NCI-H1105 treated with DMSO at 0.1 percent for 48 hours (cell line): ENCODE results near the gene HDLBP.

ENCODE experiments used
- DNase-seq: peaks from one replicate; lab custom pipeline; 2025; lab: John Stamatoyannopoulos, UW

HDLBP gene

GRCh38 chr2:241315093-241315878, at the start of gene HDLBP:
TSS of gene HDLBP (minus strand) at chr2:241315672. CDS start at chr2:241266869, 48,803 bp downstream.
- DNase-seq: peak; percentile 91

- DNase-seq: no peak
Measured at GRCh38 chr2:241364781-241365180, 49.3 kb upstream of the HDLBP start.

- no peak for DNase-seq
Measured at GRCh38 chr2:241363426-241363825, 48.0 kb upstream of the HDLBP start.

GRCh38 chr2:241359481-241360045, 44.1 kb upstream of the HDLBP start:
- no peak for DNase-seq

- DNase-seq: no peak
Measured at GRCh38 chr2:241358470-241358869, 43.0 kb upstream of the HDLBP start.

GRCh38 chr2:241357531-241357930, 42.1 kb upstream of the HDLBP start:
- no peak for DNase-seq

- DNase-seq: peak; percentile 5
Measured at GRCh38 chr2:241356871-241357260, 41.4 kb upstream of the HDLBP start.

- DNase-seq: peak; percentile 96
Measured at GRCh38 chr2:241355983-241356870, 40.8 kb upstream of the HDLBP start, which contains the start of gene FARP2. TSS of gene FARP2 (plus strand) at chr2:241356285. CDS start at chr2:241373108, 16,823 bp downstream.

GRCh38 chr2:241354668-241355658, 39.5 kb upstream of the HDLBP start:
- peak; percentile 70 for DNase-seq

GRCh38 chr2:241352227-241352626, 36.8 kb upstream of the HDLBP start:
- no peak for DNase-seq

- DNase-seq: no peak
Measured at GRCh38 chr2:241351640-241352031, 36.2 kb upstream of the HDLBP start.

GRCh38 chr2:241350878-241351639, 35.6 kb upstream of the HDLBP start:
- no peak for DNase-seq

GRCh38 chr2:241350530-241350877, 35.0 kb upstream of the HDLBP start:
- DNase-seq: no peak

- no peak for DNase-seq
Measured at GRCh38 chr2:241349941-241350340, 34.5 kb upstream of the HDLBP start.

- no peak for DNase-seq
Measured at GRCh38 chr2:241344925-241345651, 29.6 kb upstream of the HDLBP start.

GRCh38 chr2:241340631-241341163, 25.2 kb upstream of the HDLBP start:
- DNase-seq: no peak

- DNase-seq: no peak
Measured at GRCh38 chr2:241339839-241340630, 24.6 kb upstream of the HDLBP start.

GRCh38 chr2:241334813-241335212, 19.3 kb upstream of the HDLBP start:
- no peak for DNase-seq

GRCh38 chr2:241330616-241330981, 15.1 kb upstream of the HDLBP start:
- DNase-seq: no peak
